GM12874 (cell line): Measurements from ENCODE around the gene LTBP2.

Experiments used
- TF ChIP-seq, protein P1 (sequence below): IDR thresholded peaks from 2 replicates; pipeline ENCODE4 v1.5.1; 2011; ENCODE audit warnings: low read depth, mild to moderate bottlenecking, control low read depth, low read length, moderate library complexity; ENCODE audit not compliant: insufficient read depth

Gene LTBP2

DNA sequence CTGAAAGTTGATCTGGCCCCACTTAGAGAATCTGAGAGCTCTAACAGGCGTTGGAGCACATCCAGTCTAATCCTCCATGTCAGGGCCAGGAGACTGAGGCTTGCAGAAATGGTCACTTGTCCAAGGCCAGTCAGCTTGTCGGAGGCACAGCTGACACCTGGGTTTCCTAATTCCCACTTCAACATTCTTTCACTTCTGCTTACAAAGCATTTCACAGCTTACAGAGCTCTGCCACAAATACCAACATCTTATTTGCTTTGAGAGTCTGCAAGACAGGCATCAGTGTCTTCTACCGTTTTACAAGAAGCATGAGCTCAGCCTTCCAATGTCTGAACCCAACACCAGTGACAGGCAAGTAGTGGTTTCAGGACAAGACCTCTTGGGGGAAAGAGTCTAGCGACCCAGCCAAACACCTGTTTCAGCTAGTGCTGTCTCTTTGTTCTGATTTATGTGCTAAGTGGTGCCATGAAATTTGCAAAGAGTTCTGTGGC, 86.6 kb downstream of the LTBP2 start:
- TF ChIP-seq, protein P1, sequence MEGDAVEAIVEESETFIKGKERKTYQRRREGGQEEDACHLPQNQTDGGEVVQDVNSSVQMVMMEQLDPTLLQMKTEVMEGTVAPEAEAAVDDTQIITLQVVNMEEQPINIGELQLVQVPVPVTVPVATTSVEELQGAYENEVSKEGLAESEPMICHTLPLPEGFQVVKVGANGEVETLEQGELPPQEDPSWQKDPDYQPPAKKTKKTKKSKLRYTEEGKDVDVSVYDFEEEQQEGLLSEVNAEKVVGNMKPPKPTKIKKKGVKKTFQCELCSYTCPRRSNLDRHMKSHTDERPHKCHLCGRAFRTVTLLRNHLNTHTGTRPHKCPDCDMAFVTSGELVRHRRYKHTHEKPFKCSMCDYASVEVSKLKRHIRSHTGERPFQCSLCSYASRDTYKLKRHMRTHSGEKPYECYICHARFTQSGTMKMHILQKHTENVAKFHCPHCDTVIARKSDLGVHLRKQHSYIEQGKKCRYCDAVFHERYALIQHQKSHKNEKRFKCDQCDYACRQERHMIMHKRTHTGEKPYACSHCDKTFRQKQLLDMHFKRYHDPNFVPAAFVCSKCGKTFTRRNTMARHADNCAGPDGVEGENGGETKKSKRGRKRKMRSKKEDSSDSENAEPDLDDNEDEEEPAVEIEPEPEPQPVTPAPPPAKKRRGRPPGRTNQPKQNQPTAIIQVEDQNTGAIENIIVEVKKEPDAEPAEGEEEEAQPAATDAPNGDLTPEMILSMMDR = no peak

DNA sequence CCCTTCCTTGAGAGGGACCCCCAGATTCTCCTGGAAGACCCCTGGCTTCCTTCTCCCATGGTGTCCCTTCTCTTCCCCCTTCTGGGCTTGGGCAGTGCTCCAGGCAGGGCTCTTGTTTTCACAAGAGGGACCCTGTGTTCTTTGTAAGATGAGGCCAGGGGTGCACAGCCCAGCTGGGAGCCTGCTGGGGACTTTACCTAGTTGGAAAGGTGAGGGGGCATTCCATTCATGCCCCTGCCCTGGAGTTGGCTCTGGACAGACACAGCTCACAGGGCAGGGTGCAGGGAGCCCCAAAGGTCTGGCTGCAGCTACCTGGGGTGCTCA, 87.3 kb downstream of the LTBP2 start:
- TF ChIP-seq, protein P1 = no peak

DNA sequence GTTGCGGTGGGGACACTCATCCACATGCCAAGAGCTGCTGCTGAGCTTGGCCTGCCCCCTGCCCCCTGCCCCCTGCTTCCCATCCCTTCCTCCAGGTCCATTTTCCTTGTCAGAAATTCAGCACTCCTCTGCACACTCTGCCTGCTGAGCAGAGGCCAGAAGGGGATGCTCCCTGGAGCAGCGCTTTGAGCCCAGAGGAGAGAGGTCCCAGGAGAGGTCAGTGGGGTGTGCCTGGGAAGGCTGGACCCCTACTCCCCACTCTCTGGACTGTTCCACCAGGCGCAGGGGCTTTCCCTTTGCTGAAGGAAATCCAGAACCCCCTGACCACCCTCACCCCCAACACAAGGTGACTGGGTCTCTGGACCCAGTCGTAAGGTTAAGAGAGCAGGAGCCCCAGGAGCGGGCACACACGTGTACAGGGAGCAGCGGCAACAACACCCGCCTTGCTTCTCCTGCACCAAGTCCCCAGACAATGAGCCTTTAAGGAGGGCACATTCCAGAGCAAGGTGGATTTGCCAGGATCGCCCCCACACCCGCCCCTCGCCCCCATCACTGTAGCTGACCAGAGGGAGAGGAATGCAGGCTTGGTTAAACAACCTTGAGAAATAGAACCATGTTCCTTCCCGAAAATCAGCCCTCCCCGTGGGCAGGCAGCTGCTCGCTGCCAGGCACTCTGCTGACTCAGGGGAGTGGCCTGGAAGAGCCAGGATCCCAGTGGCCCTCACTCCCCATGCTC, 87.8 kb downstream of the LTBP2 start:
- TF ChIP-seq, protein P1 = no peak

DNA sequence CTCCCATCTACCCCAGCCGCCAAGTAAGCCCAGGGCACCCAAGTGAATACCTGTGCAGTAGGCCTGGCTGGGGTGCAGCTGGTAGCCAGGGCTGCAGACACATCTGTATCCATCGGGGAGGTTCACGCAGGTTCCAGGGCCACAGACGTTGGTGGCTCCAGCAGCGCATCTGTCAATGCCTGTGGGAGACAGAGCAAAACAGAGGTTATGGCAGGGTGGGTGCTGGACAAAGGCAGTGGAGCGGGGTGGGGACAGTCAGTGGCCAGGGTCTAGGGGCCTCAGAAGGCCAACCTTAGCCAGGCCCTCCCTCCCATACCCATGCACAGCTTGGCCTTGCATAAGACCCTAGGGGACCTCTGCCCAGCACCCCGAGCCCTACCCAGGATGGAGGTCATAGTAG, 89.3 kb downstream of the LTBP2 start:
- TF ChIP-seq, protein P1 = no peak

DNA sequence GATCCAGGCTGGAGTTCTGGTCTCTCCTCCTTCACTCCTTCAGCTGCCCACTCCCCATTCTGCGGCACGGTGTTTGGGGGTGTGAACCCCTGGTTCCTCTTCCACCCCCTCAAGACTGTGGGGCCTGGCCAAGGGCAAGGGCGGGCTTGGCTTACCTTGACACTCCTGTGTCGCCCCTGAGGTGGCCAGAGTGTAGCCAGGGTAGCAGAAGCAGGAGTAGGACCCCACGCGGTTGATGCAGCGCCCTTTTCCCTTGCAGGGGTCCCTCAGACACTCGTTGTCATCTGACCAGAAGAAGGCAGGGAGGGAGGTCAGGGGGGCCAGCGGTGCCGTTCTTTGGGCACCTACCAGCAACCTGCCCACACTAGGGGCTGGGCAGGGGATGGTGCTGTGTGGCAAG, 90.3 kb downstream of the LTBP2 start:
- TF ChIP-seq, protein P1 = no peak

DNA sequence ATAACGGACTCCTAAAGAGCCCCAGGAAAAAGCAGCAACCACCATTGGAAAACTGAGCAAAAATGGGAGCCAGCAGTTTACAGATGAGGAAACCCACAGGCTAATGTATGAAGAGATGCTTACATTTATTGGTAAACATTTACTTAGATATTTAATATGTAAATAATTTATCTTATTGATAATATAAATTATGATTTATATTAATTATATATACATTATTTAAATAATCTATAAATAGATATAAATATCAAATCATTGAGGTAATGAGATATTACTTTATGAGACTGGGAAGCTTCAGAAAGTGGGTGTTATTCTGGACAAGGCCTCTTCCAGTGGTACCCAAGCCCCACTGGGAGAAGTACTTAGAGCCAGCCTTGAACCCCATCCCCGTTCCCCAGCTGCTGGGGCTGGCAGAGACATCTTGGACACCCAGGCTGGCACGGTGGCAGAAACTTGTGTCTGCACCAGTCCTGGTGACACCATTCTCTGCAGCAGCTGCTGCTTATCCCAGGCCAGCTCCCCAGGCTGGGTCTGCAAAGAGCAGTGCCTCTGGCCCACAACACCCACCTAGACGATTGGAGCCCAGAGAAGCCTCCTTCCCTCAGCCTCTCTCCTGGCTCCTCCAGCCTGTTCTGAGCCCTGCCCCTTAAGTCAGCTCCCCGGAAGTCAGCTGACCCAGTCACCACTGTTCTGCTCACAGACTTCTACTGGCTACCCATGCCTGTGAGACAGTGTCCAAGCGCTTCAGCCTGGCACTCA, 92.5 kb downstream of the LTBP2 start:
- TF ChIP-seq, protein P1 = no peak

DNA sequence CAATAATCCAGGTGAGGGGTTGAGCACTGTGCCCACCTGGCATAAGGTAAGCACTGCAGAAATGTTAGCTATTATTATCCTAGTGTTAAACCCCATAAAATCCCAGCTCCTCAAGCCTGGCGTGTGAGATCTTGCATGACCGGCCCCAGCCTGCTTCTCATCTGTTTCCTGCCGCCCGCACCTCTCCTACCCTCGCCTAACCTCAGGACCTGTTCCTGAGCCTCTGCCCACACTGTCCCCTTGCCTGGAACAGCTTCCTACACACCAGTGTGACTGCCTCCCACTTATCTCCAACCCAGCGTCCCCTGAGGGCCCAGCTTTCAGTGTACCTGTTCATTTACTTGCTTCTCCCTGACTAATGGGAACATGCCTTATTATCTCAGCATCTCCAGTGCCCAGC, 93.8 kb downstream of the LTBP2 start:
- TF ChIP-seq, protein P1 = no peak
